ENCODE measurements around the gene CTNNB1.

The CTNNB1 gene

DNA sequence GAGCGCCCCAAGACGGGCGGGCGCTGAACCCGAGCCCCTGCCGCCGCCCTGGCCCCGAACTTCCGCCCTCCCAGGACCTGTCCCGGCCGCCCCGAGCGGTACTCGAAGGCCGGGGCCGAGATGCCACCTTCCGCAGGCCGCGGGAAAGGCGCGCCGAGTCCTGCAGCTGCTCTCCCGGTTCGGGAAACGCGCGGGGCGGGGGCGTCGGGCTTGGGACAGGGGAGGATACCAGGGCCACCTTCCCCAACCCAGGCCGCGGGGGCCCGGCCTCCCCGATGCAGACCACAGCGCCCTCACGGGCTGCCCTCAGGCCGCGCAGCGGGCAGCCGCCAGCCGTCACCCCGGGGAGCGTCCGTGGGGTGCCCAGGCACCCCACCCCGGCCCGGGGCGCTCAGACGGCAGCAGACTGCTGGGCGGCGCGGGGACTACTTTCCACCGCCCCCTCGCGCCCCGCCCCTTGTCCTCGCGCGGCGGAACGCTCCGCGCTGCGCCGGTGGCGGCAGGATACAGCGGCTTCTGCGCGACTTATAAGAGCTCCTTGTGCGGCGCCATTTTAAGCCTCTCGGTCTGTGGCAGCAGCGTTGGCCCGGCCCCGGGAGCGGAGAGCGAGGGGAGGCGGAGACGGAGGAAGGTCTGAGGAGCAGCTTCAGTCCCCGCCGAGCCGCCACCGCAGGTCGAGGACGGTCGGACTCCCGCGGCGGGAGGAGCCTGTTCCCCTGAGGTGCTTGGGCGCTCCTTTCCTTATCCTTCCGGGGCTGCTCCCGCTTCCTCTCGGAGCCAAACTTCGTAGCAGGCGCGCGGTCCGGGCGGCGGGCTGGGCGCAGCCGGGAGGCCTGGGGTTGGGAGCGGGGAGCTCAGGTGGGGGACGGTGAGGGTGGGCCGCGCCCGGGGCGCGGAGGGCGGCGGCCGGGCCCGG lies at the start of gene CTNNB1:
TSS of gene CTNNB1 (plus strand) at position 556 of the 916 bp plus-strand sequence. CDS start 24,564 bp downstream, outside the sequence.
- DNase-seq (ENCODE audit: low spot score) = peak; percentile 87

DNA sequence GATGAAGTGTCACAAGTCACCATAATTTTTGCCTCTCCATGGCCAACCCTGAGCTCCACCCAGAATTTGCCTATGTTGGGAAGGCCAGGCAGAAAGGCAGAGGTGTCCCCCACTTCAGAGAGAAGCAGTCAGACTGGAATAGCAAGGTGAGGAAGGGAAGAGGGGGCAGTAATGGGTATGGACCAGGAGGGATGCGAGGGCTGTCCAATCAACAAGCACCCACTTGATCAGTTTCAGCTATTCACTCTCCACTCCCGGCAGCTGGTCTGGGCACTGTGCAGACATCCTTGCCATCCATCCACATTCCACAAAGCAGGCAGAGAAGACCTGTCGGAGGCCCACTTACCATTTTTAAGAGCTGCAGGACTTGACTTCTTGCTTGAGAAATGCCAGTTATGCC lies 43.5 kb upstream of the CTNNB1 start:
- no peak for DNase-seq (ENCODE audit: low spot score)

DNA sequence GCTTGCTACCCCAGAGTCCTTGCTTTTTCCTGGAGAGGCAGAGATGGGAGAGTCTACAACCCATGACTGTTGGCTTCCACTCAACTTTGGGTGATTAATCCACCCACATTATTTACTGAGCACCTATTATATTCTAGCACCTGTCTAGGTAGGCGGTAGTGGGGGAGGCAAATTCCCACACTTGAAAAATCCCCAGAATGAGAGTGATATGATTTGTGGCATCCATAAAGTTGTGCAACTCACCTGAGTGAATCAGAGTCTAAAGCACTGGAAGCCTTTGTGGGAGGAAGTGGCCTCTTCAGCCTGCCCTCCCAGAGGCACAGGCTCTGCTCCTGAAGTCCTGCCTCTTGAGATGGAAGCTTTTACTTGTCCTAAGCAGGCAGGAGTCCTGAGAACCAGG lies 40.4 kb upstream of the CTNNB1 start:
- no peak for DNase-seq (ENCODE audit: low spot score)

DNA sequence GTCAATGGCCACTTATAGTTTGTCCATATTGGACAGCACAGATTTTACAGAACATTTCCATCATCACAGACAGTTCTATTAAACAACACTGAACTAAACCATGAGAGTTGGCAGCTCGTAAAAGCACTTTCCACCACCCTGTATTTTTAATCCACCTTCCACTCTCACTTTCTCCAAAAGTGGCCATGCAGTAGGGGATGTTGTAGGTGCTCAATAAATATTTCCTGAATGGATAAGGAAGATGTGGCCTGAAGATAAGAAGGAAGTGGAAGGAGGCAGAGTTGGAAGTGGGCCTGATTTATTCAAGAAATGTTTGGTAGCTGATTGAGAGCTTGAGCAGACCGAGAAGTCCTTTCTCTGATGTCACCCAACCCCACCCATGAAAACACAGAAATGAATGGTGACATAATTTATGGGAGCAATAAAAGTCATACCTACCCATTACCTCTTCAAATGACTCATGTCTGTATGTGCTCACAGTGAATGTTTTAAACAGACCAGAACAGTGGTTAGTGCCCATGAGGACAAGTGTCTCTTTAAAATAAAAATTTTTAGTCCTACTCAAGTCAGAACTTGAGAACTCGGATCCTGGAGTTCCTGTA lies 39.6 kb upstream of the CTNNB1 start:
- DNase-seq (ENCODE audit: low spot score) = no peak

DNA sequence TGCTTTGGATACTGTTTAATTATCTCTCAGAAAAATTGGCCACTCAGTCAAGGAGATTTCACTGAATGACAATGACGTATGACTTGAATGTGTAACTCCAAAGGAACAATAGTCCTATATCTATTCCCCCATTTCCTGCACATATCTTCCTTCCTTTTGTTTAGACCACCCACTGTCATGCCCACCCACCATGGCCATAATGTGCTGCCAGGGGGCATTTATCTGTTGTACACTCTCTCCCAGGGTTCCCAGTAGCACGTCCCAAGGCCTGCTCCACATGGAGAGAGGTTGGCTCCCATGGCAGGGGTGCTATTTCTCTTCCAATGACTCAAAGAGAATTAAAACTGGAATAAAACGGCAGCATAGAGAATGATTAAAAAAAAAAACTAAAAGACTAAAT lies 36.8 kb upstream of the CTNNB1 start:
- DNase-seq (ENCODE audit: low spot score) = no peak

DNA sequence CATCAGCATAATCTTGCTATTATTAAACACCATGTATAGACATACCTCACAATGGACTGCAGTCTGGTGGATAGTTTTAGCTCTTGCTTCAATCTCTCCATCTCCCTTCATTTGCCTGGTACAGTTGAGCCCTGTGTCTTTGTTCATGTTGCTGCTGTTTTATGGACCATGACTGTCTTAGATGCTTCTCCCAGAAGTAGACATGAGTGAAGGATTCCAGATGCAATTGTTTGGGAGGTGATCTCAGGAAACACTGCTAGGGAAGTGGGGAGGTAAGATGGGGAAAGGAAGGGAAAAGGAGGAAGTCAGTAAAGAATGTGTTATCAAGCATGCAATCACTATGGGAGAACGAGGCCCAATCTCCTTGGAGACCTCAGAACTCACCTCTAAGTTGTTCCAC lies 36.3 kb upstream of the CTNNB1 start:
- no peak for DNase-seq (ENCODE audit: low spot score)

DNA sequence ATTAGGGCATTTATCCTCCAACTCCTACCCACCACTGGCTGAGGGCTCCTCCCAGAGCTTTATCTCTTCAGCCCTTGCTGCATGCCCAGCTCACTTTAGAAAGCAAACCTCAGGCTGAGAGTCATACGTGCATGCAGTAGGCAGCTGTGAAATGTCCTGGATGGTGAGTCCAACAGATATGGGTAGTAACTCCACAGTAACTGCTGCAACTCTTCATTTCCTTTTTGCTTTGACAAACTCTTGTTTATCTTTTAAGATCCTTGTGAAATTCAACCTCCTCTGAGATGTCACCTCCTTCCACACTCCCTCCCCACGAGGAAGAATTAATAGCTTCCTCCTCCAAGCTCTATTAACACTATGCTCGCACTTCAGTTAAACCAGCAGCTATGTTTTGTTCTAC lies 35.9 kb upstream of the CTNNB1 start:
- no peak for DNase-seq (ENCODE audit: low spot score)

DNA sequence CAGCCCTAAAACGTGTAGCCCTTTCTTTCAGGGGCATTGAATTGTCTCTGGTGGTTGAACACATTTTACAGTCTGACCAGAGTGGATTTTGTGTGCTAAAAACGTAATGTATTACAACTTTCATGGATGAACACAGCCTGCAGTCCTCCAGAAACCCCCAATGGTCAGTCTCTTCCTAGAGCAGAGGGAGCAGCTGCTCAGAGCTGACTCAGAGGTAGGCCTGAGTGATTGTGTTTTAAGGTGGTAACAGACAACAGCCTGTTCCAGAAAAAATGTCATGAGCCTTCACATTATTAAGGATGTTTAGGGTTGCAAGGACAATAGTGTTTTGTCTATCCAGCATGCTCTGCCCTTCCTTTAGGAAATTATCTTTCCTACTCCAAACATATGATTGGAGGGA lies 34.5 kb upstream of the CTNNB1 start:
- DNase-seq (ENCODE audit: low spot score) = no peak

DNA sequence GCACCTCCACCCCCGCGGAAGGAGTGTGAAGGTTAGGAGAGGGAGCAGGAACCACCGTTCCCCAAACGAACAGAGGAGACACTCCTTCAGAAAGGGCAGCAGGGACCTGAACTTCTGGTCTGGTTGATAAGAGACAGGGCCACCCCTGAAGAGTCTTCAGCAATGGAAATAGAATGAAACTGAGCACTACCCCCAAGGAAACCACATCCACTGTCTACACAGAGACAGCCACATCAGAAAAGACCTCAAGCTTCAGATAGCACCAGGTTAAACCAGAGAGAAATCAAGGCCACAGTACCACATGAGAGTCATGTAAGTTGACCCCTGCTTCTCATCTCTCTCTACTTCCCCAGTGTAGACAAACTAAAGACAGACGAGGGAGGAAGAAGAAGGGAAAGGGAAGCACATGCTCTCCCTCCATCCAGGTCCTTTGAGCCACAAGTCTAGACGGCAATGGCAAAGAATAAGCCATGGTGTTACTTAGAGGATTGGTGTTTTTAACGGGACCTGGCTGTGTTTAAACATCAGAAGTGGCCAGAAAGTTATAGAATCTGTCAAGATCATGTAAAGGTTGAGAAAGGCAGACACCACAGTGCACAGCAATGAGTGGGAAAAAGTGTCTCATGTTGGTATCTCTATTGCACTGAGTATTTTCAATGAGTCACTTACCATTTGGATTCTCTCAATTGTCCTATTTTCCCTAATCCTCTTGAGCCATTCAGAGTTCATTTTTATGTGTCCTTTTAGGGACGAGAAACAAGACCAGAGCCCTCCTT lies 31.4 kb upstream of the CTNNB1 start:
- no peak for DNase-seq (ENCODE audit: low spot score)

DNA sequence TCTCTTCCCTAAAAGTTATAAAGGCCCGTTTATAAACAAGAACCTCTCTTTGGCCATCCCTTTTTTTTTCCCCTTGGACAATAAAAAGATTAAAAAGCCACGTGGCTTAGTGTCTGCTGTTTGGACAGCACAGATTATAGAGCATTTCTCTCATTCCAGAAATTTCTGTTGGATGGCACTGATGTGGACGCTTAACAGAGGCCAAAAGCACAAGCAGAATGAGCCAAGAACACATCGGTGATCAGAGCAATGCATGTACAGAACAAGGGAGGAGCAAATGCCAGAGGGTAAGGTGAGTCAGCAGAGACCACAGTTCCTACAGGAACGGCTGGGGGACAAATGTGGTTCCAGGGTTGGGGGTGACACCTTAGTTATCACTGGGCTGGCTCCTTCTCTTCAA lies 30.3 kb upstream of the CTNNB1 start:
- no peak for DNase-seq (ENCODE audit: low spot score)

DNA sequence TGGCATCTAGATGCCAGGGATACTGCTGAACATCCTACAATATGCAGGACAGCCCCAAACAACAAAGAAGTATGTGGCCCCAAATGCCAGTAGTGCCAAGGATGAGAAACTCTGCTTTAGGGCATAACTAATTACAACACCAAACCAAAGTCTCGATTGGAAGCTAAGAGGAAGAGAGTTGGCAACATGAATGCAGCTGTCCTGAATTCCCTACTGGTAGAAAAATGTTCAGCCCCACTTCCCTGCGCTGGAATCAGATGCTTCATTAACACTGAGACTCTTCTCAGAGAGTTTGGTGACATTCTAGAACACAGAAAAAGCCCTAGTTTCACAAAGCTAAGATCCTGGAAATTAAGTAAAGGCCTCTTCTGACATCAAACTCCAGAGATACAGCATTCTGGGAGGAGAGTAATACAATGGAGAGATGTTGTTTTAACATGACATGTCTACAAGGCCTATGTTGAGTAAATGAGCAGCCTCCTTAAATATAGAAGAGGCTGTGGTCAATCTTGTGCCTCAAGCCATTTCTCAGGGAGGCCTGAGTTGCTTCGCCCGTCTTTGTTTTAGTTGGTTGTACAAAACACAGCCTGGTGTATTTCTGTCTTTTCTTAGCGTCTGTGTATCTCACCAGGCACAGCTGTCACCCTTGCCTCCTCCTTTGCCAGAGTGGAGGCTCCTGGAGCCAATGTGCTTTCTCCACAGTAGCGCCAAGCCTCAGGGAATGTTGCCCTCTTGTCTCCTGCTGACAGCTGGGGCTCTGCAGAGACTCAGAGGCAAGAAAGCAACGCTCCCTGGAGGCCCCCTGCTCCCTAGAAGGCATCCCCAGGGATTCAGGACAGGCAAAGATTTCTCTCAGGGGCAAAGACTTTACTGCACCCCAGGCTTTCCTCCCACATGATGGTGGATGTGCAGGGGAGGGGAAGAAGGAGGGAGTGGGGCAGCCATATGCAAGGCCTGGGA lies 25.1 kb upstream of the CTNNB1 start:
- DNase-seq (ENCODE audit: low spot score) = no peak

DNA sequence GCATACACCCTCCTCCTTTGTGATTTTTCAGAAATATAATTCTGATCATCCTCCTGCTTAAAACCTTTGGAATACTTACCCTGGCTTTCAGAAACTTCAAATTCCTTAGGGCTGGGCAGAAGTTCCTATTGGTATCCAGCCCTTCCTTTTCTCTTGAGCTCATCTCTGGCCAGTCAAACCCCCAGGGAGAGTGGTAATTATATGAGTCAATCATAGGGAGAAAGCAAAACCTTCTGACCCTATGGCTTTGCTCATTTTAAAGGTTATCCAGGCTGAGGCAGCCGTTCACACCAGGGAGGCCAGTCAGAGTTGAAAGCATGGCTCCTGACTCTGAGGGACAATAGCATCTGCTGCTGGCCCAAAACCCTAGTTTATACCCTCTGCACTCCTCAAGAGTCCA lies 23.9 kb upstream of the CTNNB1 start:
- no peak for DNase-seq (ENCODE audit: low spot score)

DNA sequence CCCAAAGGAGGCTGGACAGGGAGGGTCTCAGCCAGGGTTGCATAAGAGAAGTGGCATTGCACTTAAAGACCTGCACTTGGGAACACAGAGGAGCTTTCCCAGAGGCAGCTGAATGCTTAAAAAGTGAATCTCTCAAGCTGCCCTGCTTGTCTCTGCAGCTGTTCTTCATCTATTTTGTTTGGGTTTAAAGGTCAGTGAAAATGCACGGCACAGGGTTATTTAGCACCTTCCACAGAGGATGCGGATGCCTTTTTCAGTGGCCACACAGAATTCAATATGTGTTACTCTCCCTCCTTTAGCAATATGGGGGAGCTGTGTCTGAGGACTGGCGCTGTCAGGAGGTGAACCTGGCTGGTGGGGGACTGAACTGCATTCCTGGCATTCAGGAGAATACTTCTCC lies 22.7 kb upstream of the CTNNB1 start:
- DNase-seq (ENCODE audit: low spot score) = no peak

DNA sequence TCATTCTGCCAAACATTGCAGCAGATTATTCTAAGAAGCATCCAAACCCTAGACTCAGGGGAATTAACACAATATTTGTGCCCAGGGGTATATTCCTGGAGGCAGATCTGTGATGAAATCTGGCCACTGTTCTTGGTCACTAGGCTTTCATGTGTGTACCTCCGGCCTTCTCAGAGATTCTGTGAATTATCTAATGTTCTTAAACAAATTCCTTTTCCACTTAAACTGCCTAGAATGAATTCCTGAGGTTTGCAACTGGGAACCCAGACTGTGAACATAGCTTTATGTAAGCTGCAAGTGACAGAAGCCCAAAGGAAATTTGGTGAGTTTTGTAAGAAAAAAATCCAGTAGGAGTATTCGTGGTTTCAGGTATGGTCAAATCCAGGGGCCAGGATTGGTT lies 20.7 kb upstream of the CTNNB1 start:
- no peak for DNase-seq (ENCODE audit: low spot score)

DNA sequence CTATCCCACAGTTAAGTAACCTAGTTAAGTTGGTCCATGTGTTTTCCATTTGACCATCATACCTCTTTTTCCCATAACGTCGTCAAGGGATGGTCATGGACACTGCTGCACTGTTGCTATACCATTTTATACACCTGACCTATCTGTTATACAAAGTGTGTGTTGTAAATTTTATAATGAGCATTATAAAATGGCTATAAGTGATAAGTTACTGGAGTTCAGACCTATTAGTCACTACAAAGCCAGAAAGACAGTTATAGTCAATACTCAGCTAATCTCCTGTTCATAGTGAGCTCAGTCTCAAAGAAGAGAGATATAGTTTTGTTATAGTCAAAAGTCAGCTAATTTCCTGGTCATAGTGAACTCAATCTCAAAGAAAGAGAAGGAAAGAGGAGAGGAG lies 18.9 kb upstream of the CTNNB1 start:
- no peak for DNase-seq (ENCODE audit: low spot score)

DNA sequence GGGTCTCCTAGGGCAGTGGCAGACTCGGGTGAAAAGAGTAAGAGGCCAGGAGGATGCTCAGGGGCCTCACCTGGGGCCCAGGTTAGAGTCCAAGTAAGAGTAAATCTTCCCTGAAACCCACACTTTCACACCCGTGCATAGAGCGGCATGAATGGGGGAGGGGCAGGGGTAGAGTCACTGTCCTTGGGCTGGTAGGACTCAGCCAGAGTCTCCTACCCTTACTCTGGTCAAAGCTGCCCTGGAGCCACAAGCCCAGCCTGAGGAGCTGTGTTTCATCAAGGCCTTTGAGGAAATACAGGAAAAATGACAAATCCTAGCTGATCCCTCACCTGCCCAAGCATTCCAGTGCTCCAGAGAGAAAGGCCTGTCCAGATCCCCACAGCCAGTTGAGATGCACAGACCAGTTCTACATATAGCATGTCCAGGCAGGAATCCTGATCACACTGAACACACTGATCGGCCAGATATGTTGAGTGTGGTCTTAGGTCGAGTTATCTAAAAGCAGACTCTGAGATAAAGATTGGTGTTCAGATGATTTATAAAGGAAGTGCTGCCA lies 16.7 kb upstream of the CTNNB1 start:
- no peak for DNase-seq (ENCODE audit: low spot score)

DNA sequence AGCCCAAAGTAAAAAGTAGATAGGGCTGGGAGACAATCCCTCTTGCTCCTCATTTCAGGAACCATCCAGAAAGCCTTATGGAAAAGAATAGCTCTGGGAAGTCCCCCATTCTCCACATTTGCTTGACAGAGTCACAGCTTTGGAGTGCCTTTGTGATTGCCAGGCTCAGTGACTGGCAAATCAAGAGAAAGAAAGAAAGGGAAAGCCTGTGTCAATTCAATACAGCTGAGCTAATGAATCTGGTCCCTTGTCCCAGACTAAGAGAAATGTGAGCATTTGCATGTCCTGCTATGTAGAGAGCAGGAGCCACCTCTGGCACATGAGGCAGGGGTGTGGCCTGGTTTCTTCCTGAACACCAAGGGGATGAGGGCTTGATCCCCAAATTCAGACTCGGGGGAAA lies 14.9 kb upstream of the CTNNB1 start:
- peak; percentile 23 for DNase-seq (ENCODE audit: low spot score)

DNA sequence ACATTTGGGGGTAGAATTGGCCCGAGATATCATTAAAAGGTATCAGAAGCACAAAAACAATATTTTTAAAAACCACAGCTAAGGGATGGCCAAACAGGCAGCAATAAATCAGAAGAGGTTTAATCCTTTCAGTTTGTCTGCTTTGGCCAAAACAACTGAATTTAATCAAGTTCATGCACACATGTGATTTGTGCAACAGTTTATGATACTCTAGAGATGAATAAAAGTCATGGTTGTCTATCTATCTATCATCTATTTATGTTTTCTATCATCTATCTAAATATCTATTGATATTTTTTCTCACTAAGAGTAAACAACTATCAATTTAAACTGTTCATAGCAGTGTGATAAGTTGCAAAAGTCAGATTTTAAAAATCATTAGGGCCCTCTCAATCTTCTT lies 13.0 kb upstream of the CTNNB1 start:
- DNase-seq (ENCODE audit: low spot score) = no peak

DNA sequence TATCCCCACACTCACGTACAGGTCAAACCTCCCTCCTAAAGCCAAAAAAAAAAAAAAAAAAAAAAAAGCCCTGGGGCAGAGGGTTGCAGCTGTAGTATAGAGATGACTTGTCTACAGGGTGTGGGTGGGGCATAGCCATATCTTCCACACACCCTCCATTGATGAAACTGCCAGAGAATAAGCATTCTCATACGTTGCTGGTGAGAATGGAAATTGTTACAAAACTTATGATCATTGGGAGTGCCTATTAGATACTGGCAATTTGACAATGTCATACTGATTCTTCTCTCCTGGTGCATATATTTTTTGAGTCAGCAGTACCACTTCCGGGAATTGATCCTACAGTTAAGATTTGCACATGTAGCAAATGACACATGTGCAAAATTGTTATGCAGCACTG lies 11.0 kb upstream of the CTNNB1 start:
- DNase-seq (ENCODE audit: low spot score) = no peak

DNA sequence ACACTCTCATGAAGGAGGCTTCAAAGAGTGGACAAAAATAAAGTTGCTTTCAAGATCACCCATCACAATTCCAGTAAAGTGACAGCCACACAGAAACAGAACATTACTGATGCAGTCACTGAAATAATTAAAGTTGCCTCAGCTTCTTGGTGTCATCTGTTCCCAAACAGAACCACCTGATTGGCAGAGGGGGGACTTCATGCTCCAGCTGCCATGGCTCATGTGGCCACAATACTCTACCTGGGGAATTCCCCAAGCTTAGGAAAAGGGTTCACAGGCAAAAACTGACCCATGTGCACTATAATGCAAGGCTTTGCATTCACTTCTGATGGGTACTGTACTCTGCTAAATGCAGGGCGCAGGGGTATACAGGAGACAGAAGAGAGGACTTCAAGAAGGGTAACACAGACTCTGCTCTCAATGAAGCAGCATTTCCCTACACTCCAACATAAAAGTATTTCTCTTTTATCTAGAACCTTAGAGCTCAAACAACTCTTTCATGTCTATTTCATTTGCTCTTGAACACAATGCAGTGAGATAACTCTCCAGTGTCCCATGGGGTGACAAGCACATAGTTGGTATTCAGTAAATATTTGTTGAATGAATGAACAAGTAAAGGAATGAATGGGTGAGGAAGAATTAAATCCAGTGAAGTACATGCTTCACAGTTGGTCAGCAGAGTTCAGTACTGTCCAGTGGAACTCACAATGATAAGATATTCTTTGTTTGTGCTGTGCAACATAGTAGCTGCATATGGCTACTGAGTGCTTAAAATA lies 8.6 kb upstream of the CTNNB1 start:
- no peak for DNase-seq (ENCODE audit: low spot score)

DNA sequence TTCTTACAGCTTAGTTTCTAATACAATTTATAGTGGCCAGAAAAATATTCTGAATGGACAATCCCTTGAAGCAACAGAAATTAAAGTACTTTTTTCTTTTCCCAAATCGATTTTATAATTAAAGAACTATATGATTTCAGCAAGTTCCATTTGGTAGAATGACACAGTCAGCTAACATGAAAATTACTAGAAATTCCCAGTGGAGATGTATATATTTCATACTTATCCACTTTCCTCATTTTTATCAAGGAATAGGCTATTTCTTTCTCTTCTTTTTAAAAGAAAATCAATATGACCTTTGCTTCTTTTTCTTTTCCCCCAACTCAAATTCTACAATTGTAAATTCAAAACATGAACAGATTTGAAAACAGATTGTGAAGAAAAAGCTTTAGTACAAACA lies 6.4 kb upstream of the CTNNB1 start:
- no peak for DNase-seq (ENCODE audit: low spot score)
